Inflammatory macrophage treated with lipopolysaccharide for 4 hours (primary cell): ENCODE data around the gene TRAPPC2.
"Not testable (repeated sequence)": the region's sequence is repeated elsewhere in the genome, so short reads cannot be mapped to it uniquely, and the experiment has no call there.

Experiments
- DNase-seq: peaks from one replicate; pipeline ENCODE4 v3.0.0-alpha.2; 2020

TRAPPC2 gene

GRCh38 chrX:13742397-13743176, 8.2 kb upstream of the TRAPPC2 start:
- DNase-seq, result peak; percentile 52

GRCh38 chrX:13741695-13742094, 7.3 kb upstream of the TRAPPC2 start:
- DNase-seq, result no peak

GRCh38 chrX:13733506-13733905, 914 bp downstream of the TRAPPC2 start:
- no peak for DNase-seq

- no peak for DNase-seq
Observed at GRCh38 chrX:13732246-13733067, 2.0 kb downstream of the TRAPPC2 start.

- not testable (repeated sequence) for DNase-seq
Observed at GRCh38 chrX:13730523-13730922, 3.9 kb downstream of the TRAPPC2 start.

- not testable (repeated sequence) for DNase-seq
Observed at GRCh38 chrX:13726583-13726982, 7.8 kb downstream of the TRAPPC2 start.

- not testable (repeated sequence) for DNase-seq
Observed at GRCh38 chrX:13724878-13725277, 9.5 kb downstream of the TRAPPC2 start.

- DNase-seq, result no peak
Observed at GRCh38 chrX:13721819-13722519, 12.5 kb downstream of the TRAPPC2 start.

GRCh38 chrX:13721371-13721770, 13.0 kb downstream of the TRAPPC2 start:
- DNase-seq, result no peak

GRCh38 chrX:13719192-13719856, 15.1 kb downstream of the TRAPPC2 start:
- DNase-seq, result no peak

GRCh38 chrX:13717700-13718472, 16.5 kb downstream of the TRAPPC2 start:
- DNase-seq, result no peak

- DNase-seq, result no peak
Observed at GRCh38 chrX:13716905-13717304, 17.5 kb downstream of the TRAPPC2 start.

GRCh38 chrX:13716455-13716854, 18.0 kb downstream of the TRAPPC2 start:
- DNase-seq, result no peak

- no peak for DNase-seq
Observed at GRCh38 chrX:13711141-13711540, 23.3 kb downstream of the TRAPPC2 start.

- no peak for DNase-seq
Observed at GRCh38 chrX:13703589-13703988, 30.8 kb downstream of the TRAPPC2 start.

- no peak for DNase-seq
Observed at GRCh38 chrX:13703135-13703534, 31.3 kb downstream of the TRAPPC2 start.

GRCh38 chrX:13702111-13702789, 32.2 kb downstream of the TRAPPC2 start:
- peak; percentile 50 for DNase-seq

GRCh38 chrX:13700380-13700779, 34.0 kb downstream of the TRAPPC2 start:
- no peak for DNase-seq

- peak; percentile 54 for DNase-seq
Observed at GRCh38 chrX:13699183-13699826, 35.1 kb downstream of the TRAPPC2 start.

- DNase-seq, result no peak
Observed at GRCh38 chrX:13698432-13698831, 36.0 kb downstream of the TRAPPC2 start.

GRCh38 chrX:13697976-13698375, 36.4 kb downstream of the TRAPPC2 start:
- no peak for DNase-seq
